Parathyroid adenoma (tissue), 2 donors: ENCODE results near the gene MBP.

ENCODE experiments used
- H2AFZ ChIP-seq: fragments of 300-600 bp; sonication (generic); one replicate; pipeline ENCODE4 v1.7.0; 2017; ENCODE audit warnings: antibody characterized with exemption, mild to moderate bottlenecking
- H3K27ac ChIP-seq: fragments of 300-600 bp; sonication (generic); one replicate; pipeline ENCODE4 v1.7.0; 2017
- H3K27me3 ChIP-seq: fragments of 300-600 bp; sonication (generic); one replicate; pipeline ENCODE4 v1.7.0; 2017; ENCODE audit warnings: low read length; ENCODE audit not compliant: control insufficient read depth, insufficient read depth
- H3K36me3 ChIP-seq: fragments of 300-600 bp; sonication (generic); one replicate; pipeline ENCODE4 v1.7.0; 2017; ENCODE audit warnings: low read length; ENCODE audit not compliant: control insufficient read depth, insufficient read depth
- H3K4me1 ChIP-seq: fragments of 300-600 bp; sonication (generic); one replicate; pipeline ENCODE4 v1.7.0; 2017; ENCODE audit warnings: control low read depth
- H3K4me2 ChIP-seq: fragments of 300-600 bp; sonication (generic); one replicate; pipeline ENCODE4 v1.7.0; 2017; ENCODE audit warnings: low read length
- H3K4me3 ChIP-seq: fragments of 300-600 bp; sonication (generic); one replicate; pipeline ENCODE4 v1.7.0; 2017; ENCODE audit warnings: low read depth, low read length
- H3K79me2 ChIP-seq: fragments of 300-600 bp; sonication (generic); one replicate; pipeline ENCODE4 v1.7.0; 2017; ENCODE audit warnings: control low read depth
- H3K9ac ChIP-seq: fragments of 300-600 bp; sonication (generic); one replicate; pipeline ENCODE4 v1.7.0; 2017; ENCODE audit warnings: mild to moderate bottlenecking
- H3K9me3 ChIP-seq: fragments of 300-600 bp; sonication (generic); one replicate; pipeline ENCODE4 v1.7.0; 2017; ENCODE audit warnings: low read length; ENCODE audit not compliant: control insufficient read depth
- CTCF ChIP-seq: fragments of 300-600 bp; sonication (generic); IDR thresholded peaks from one replicate; pipeline ENCODE4 v1.7.0; 2017; ENCODE audit warnings: antibody characterized with exemption, mild to moderate bottlenecking
- donor health status: primary hyperparathyroidism.

Gene MBP

GRCh38 chr18:77118256-77119090, 14.1 kb downstream of the MBP start:
- Histone ChIP-seq H3K27ac (peak overlapping the region; percentile 58), H3K4me3 (no peak overlapping the region), H3K79me2 (peaks cover 42% of the 10 kb centered on the region), H3K9me3 (no peaks in the 10 kb centered on the region), H3K27me3 (no peaks in the 10 kb centered on the region), H2AFZ (no peak overlapping the region), H3K4me1 (peaks cover 56% of the 10 kb centered on the region), H3K36me3 (no peaks in the 10 kb centered on the region), H3K9ac (no peak overlapping the region), H3K4me2 (no peak overlapping the region)
- TF ChIP-seq CTCF = no peak

- no peak overlapping the region for H3K4me3 ChIP-seq
- H3K4me2 ChIP-seq = no peak overlapping the region
- no peaks in the 10 kb centered on the region for H3K36me3 ChIP-seq
- H3K79me2 ChIP-seq = peaks cover 35% of the 10 kb centered on the region
- peak overlapping the region; percentile 96 for H3K27ac ChIP-seq
- H3K4me1 ChIP-seq = peaks cover 69% of the 10 kb centered on the region
- H2AFZ ChIP-seq = no peak overlapping the region
- TF ChIP-seq CTCF = no peak
- H3K9ac ChIP-seq = no peak overlapping the region
- H3K9me3 ChIP-seq = no peaks in the 10 kb centered on the region
- no peaks in the 10 kb centered on the region for H3K27me3 ChIP-seq
Measured at GRCh38 chr18:77116201-77117080, 16.1 kb downstream of the MBP start.

DNA sequence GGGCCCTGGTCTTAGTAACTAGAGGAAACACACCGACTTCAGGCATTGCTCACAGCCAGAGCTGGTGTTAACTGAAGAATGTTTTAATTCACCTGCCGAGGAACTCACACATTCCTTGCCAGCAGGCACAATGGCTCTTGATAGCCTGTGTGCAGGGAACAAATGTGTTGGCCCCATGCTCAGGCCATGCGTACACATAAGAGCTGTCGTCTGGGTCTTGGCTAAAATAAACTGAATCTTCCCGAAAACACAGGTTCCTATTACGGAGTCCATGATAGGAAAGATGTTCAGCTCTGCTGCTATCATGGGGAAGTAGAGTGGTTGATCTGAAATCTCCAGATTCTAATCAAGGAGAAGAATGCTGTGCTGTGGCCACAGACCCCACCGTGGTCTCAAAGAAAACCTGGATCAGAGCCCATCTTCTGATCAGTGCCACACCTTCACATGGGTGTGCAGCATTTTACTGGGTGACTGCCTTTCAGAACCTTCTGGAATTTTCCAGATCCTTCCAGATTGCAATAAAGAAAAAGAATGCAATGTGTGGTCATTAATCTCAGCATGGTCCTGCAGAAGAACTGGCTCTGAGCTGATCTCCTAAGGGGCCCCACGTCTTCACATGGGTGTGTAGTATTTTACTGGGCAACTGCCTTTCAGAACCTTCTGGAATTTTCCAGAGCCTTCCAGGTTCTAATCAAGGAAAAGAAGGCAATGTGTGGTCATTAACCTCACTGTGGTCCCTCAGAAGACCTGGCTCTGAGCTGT, 17.2 kb downstream of the MBP start:
- peak; percentile 2 for TF ChIP-seq CTCF
- Histone ChIP-seq H3K27me3 (no peaks in the 10 kb centered on the region), H3K9me3 (no peaks in the 10 kb centered on the region), H3K9ac (no peak overlapping the region), H3K4me3 (peak overlapping the region; percentile 25), H3K4me2 (peak overlapping the region; percentile 0), H2AFZ (no peak overlapping the region), H3K36me3 (no peaks in the 10 kb centered on the region), H3K4me1 (peaks cover 79% of the 10 kb centered on the region), H3K79me2 (peaks cover 39% of the 10 kb centered on the region), H3K27ac (peak overlapping the region; percentile 96)

DNA sequence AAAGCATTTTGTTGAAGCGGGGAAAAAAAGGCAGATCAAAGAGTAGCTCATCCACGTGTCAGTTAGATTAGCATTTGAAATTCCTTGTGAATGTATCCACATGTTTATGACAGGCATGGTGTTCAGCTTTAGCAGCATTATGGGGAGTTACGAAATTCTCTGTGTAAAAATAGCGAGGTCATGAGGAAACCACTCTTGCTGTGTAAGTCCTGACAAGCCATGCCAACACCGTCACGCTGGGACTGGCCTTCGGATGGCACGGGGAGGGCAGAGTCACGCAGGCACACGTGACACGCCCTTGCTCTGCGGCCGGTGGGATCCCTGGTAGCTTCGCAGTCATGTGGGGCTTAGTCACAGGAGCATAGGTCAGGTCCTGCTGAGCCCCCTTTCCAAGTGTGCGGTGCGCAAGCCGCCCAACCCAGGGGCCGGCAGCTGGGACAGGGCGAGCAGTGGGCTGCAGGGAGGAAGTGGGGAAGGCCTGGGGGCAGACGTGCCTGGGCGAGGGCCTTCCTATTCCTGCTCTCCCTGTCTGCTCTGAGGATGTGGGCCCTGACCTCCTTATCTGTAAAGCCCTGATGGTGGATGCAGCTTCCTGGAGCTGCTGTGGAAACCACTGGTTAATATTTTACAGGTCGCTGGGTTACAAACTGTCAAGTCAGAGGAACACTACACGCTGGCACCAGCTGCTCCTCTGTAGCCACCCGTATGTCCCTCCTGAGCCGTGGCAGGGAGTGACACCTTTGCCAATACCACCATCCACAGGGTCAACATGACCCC, 18.0 kb downstream of the MBP start:
- H3K9me3 ChIP-seq = no peaks in the 10 kb centered on the region

More for the DNA sequence above, 18.0 kb downstream of the MBP start:
- Histone ChIP-seq H3K79me2 (peaks cover 38% of the 10 kb centered on the region), H3K27me3 (no peaks in the 10 kb centered on the region), H3K36me3 (no peaks in the 10 kb centered on the region), H3K9ac (peak overlapping the region; percentile 40), H3K4me3 (peak overlapping the region; percentile 25), H3K27ac (peak overlapping the region; percentile 96), H3K4me2 (peak overlapping the region; percentile 53), H3K4me1 (peaks cover 82% of the 10 kb centered on the region), H2AFZ (no peak overlapping the region)
- peak; percentile 1 for TF ChIP-seq CTCF
